ENCODE data around the gene PRM2.
A peak's percentile ranks its signal among the peaks of the same experiment; 100 is the strongest.

Gene PRM2

DNA sequence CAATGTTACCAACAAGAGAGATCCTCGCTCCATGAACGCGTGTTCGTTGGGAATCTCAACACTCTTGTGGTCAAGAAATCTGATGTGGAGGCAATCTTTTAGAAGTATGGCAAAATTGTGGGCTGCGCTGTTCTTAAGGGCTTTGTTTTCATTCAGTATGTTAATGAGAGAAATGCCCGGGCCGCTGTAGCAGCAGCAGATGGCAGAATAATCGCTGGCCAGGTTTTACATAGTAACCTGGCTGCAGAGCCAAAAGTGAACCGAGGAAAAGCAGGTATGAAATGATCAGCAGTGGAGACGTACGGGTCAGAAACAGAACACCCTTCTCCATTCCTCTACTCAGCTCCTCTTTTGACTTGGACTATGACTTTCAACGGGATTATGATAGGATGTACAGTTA lies 33.6 kb downstream of the PRM2 start:
- no peak for DNase-seq

DNA sequence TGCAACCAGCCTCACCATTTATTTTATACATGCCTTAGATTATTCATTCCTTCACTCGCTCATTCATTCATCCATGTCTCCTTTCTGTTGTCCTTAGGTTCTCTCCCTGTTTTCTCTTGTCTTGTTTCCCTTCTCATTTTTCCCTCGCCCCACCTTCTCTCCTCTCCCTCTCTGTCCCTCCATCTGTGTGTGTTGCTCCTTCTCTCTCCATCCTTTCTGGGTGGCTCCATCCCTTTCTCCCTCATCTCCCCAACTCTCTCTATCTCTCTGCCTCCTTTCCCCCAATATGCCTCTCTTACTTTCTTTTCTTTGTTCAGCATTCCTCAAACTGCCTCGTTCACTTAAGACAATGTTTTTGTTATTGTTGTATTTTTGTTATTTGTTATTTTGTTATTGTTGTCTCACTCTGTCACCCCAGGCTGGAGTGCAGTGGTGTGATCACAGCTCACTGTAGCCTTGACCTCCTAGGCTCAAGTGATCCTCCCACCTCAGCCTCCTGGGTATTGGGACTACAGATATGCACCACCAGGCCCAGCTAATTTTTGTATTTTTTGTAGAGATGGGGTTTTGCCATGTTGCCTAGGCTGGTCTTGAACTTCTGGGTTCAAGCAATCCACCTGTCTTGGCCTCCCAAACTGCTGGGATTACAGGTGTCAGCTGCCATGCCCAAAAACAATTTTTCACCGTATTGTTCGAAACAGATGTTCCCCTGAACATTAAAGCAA lies 34.6 kb downstream of the PRM2 start:
- no peak for DNase-seq

DNA sequence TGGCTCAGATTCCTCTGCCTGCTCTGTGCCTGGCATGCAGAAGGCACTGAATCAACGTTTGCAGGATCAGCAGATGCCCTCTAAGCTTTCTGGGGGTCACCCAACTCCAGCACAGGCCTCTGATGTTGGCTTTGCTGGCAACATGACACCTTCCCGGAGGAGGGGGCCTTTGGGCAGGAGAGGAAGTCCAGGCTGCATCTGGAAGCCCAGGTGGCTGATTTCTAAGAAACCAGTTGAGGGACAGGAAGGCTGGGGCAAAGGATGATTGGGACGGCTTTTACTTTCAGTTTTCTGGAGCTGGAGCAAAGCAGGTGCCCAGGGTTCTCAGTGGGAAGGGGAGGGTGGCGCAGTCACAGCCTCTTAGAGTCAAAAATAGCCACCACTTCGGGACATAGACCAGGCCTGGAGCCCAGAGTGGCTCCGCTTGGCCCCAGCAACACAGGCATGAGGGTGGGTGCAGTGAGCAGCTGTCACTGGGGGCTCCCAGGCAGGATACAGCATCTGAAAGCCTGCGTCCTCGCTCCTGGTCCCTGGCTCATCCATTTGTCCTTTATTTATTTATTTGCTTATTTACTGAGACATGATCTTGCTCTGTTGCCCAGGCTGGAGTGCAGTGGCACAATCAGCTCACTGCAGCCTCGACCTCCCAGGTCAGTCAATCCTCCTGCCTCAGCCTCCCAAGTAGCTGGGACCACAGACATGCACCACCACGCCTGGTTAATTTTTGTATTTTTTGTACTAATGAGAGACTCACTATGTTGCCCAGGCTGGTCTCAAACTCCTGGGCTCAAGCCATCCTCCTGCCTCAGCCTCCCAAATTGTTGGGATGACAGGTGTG lies 35.4 kb downstream of the PRM2 start:
- DNase-seq, result peak; percentile 22

DNA sequence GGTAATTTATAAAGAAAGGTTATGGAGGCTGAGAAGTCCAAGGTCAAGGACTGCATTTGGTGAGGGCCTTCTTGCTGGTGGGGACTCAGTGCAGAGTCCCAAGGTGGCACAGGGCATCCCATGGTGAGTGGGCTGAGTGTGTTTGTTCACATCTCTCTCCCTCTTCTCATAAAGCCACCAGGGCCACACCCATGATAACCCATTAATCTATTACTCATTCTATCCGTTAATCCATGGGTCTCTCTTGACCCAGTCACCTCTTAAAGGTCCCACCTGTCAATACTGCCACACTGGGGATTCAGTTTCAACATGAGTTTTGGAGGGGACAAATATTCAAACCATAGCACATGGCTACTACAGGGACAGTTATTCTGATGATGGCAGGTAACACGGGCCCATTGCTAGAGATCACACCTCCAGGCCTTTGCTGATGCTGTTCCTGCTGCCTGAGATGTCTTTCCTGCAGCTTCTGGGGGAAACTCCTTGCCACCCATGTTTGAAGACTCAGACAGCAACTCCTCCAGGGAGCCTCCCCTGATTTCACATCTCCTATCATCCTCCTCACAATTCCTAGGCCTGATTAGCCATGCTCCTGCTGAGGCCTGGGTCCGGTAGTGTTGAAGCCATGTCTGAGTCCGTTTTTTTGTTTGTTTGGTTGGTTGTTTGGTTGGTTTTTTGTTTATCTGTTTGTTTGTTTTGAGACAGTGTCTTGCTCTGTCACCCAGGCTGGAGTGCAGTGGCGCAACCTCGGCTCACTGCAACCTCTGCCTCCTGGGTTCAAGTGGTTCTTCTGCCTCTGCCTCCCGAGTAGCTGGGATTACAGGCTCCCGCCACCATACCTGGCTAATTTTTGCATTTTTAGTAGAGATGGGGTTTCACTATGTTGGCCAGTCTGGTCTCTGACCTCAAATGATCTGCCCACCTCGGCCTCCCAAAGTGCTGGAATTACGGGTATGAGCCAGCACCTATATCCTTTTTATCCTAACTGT lies 36.3 kb downstream of the PRM2 start:
- DNase-seq, result no peak

DNA sequence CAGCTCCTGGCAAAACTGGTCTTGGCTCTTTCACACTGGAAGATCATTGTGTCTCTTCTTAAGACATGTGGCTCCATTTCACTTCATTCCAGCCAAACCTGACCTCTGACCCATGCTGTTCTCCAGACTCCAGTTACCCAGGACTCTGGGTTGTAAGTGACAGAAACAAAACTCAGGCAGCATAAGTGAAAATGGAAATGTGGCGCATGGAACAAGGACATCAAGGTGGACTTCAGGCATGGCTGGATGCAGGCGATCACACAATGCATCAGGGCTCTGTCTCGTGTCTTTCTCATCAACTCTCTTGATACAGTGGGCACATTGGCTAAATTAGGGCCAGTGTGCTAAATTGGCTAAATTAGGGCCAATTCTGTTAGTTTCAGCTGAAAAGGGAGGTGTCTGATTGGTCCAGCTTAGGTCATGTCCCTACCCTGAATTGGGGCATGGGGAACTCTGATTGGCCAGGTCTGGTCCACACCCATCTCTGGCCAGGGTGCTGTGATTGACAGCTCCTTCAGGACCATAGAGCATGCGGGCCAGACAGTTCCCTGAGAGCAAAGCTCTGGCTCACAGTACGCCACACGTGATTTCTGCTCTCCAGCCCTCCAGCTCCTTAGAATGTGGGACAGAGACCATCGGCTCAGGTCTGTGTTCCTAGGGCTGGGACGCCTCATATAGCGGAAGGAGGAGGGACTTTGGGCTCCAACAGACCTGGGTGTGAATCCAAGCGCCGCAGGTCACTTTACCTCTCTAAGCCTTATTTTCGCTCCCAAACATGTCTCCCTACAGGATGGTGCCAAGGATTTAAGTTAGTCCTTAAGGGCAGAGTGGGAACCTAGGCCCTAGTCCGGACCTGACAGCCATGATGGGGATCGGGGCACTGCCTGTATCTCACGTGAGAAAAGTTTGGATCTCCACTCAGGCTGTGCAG lies 37.7 kb downstream of the PRM2 start:
- no peak for DNase-seq

- no peak for DNase-seq
Observed at GRCh38 chr16:11236461-11237254, 39.6 kb downstream of the PRM2 start.

DNA sequence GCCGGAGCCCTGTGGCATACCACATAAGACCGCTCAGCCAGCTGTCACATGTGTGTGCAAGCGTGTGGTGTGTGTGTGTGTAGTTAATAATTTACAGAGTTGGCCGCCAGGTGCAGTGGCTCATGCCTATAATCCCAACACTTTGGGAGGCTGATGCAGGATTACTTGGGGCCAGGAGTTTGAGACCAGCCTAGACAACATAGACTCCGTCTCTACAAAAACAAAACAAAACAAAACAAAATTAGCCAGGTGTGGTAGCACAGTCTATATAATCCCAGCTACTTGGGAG lies 40.6 kb downstream of the PRM2 start:
- no peak for DNase-seq

DNA sequence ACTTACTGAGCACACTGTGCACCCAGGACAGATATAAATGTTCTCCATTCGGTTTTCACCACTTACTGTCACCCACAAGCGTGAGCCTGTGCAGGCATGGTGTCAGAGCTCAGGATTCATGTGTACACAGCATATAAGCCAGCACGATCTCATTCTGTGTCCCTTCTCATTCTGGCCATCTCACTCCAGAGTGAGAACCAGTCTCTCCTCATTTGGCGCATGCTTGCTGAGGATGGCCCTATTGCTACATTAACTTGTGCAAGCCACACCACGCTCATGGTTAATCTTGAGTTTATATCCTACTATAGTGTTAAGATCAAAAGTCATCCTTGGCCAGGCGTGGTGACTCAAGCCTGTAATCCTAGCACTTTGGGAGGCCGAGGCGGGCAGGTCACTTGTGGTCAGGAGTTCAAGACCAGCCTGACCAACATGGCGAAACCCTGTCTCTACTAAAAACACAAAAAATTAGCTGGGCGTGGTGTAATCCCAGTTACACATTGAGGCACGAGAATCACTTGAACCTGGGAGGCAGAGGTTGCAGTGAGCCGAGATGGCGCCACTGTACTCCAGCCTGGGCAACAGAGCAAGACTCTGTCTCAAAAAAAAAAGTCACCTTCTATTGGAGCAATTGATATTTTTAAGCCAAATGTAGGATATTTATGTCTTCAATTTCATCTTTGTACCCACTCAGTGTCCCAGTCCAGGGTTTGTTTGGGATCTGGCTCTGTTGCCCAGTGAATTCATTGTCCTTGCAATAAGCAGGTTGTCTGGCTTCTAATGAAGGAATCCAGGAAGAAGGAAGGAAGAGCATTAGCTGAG lies 41.2 kb downstream of the PRM2 start:
- no peak for DNase-seq

- DNase-seq, result no peak
Observed at GRCh38 chr16:11233727-11234376, 42.4 kb downstream of the PRM2 start.

GRCh38 chr16:11232852-11233726 lies 43.2 kb downstream of the PRM2 start:
- no peak for DNase-seq

DNA sequence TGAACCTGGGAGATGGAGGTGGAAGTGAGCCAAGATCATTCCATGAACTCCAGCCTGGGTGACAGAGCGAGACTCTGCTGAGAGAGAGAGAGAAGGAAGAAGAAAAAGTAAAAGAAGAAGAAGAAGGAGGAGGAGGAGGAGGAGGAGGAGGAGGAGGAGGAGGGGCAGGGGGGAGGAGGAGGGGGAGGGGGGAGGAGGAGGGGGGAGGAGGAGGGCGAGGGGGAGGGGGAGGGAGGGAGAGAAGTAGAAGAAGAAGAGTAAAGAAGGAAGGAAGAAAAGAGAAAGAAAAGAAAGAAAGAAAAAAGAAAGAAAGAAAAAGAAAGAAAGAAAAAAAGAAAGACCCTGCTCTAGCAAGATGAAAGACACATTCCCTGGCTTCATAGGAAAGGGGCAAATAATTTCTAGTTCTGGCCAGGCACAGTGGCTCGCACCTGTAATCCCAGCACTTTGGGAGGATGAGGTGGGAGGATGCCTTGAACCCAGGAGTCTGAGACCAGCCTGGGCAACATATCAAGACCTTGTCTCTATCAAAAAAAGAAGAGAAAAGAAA lies 43.9 kb downstream of the PRM2 start:
- no peak for DNase-seq

- DNase-seq, result no peak
Observed at GRCh38 chr16:11231367-11231970, 44.8 kb downstream of the PRM2 start.

GRCh38 chr16:11229906-11230305 lies 46.4 kb downstream of the PRM2 start:
- peak; percentile 88 for DNase-seq

- no peak for DNase-seq
Observed at GRCh38 chr16:11229432-11229831, 46.8 kb downstream of the PRM2 start.

- DNase-seq, result no peak
Observed at GRCh38 chr16:11225677-11226549, 50.4 kb downstream of the PRM2 start.

Measured in NCI-H2029 (cell line).